H9 (cell line): ENCODE results near the gene MRPL37. TPM values are rescaled to one million over a fixed set of nuclear protein-coding genes. Genes with fewer than 3 reads are reported as not detected.

ENCODE experiments used
- DNase-seq: peaks from one replicate; pipeline ENCODE4 v3.0.0-alpha.2; 2017
- H2AFZ ChIP-seq: one replicate; pipeline ENCODE4 v1.6.1; 2013; ENCODE audit warnings: mild to moderate bottlenecking, low read length, control low read depth, moderate library complexity
- H2AK5ac ChIP-seq: 2 replicates; pipeline ENCODE4 v1.6.1; 2013; ENCODE audit warnings: low read length, control low read depth, mixed read lengths; ENCODE audit not compliant: insufficient read length
- H2BK120ac ChIP-seq: one replicate; pipeline ENCODE4 v1.6.1; 2013; ENCODE audit warnings: low read depth, mild to moderate bottlenecking, low read length, control low read depth, inconsistent platforms; ENCODE audit not compliant: poor library complexity, severe bottlenecking
- H2BK12ac ChIP-seq: 2 replicates; pipeline ENCODE4 v1.6.1; 2013; ENCODE audit warnings: low read length, control low read depth, mixed read lengths, low read depth; ENCODE audit not compliant: insufficient read length
- H2BK15ac ChIP-seq: 2 replicates; pipeline ENCODE4 v1.6.1; 2013; ENCODE audit warnings: low read depth, low read length, control low read depth
- H2BK20ac ChIP-seq: one replicate; pipeline ENCODE4 v1.6.1; 2013; ENCODE audit warnings: low read depth, mild to moderate bottlenecking, low read length, control low read depth, inconsistent platforms; ENCODE audit not compliant: poor library complexity, severe bottlenecking
- H2BK5ac ChIP-seq: 2 replicates; pipeline ENCODE4 v1.6.1; 2013; ENCODE audit warnings: low read length, control low read depth, mixed read lengths; ENCODE audit not compliant: insufficient read length
- H3K14ac ChIP-seq: 2 replicates; pipeline ENCODE4 v1.6.1; 2013; ENCODE audit warnings: low read length, control low read depth; ENCODE audit not compliant: insufficient read depth
- H3K18ac ChIP-seq: 2 replicates; pipeline ENCODE4 v1.6.1; 2013; ENCODE audit warnings: low read depth, mild to moderate bottlenecking, mixed read lengths, low read length, control low read depth; ENCODE audit not compliant: insufficient read length
- H3K23ac ChIP-seq: 2 replicates; pipeline ENCODE4 v1.6.1; 2013; ENCODE audit warnings: low read length, control low read depth, mixed read lengths, low read depth; ENCODE audit not compliant: insufficient read length
- H3K23me2 ChIP-seq: 2 replicates; pipeline ENCODE4 v1.6.1; 2013; ENCODE audit warnings: low read depth, mild to moderate bottlenecking, mixed read lengths, low read length, control low read depth; ENCODE audit not compliant: insufficient read length, poor library complexity, severe bottlenecking
- H3K27ac ChIP-seq: 2 replicates; pipeline ENCODE4 v1.5.1; 2013; ENCODE audit warnings: low read length, control low read depth, mixed read lengths, low read depth; ENCODE audit not compliant: insufficient read length
- H3K27me3 ChIP-seq: 2 replicates; pipeline ENCODE4 v1.6.1; 2013; ENCODE audit warnings: low read length, control low read depth, inconsistent platforms; ENCODE audit not compliant: insufficient read depth
- H3K4ac ChIP-seq: 2 replicates; pipeline ENCODE4 v1.6.1; 2013; ENCODE audit warnings: low read depth, mild to moderate bottlenecking, control low read depth, inconsistent platforms, low read length, moderate library complexity
- H3K4me1 ChIP-seq: 2 replicates; pipeline ENCODE4 v1.6.1; 2013; ENCODE audit warnings: low read length, control low read depth, inconsistent platforms; ENCODE audit not compliant: insufficient read depth
- H3K4me2 ChIP-seq: 2 replicates; pipeline ENCODE4 v1.6.1; 2013; ENCODE audit warnings: low read length, control low read depth, mixed read lengths; ENCODE audit not compliant: insufficient read length, insufficient read depth
- H3K56ac ChIP-seq: 2 replicates; pipeline ENCODE4 v1.6.1; 2013; ENCODE audit warnings: low read depth, mild to moderate bottlenecking, mixed read lengths, low read length, control low read depth; ENCODE audit not compliant: insufficient read length
- H3K79me1 ChIP-seq: 2 replicates; pipeline ENCODE4 v1.6.1; 2013; ENCODE audit warnings: low read depth, mild to moderate bottlenecking, moderate library complexity, low read length, control low read depth, inconsistent platforms; ENCODE audit not compliant: insufficient read depth, poor library complexity, severe bottlenecking
- H3K79me2 ChIP-seq: 2 replicates; pipeline ENCODE4 v1.6.1; 2013; ENCODE audit warnings: low read length, control low read depth, inconsistent platforms; ENCODE audit not compliant: insufficient read depth
- H3K9ac ChIP-seq: 2 replicates; pipeline ENCODE4 v1.6.1; 2013; ENCODE audit warnings: low read length, control low read depth, mixed read lengths; ENCODE audit not compliant: insufficient read length; ENCODE audit errors: extremely low read depth
- H3K9me3 ChIP-seq: one replicate; pipeline ENCODE4 v1.6.1; 2013; ENCODE audit warnings: low read depth, low read length, inconsistent platforms; ENCODE audit not compliant: control insufficient read depth
- H3T11ph ChIP-seq: one replicate; pipeline ENCODE4 v1.6.1; 2013; ENCODE audit warnings: mild to moderate bottlenecking, low read length, control low read depth, inconsistent platforms
- H4K20me1 ChIP-seq: one replicate; pipeline ENCODE4 v1.6.1; 2013; ENCODE audit not compliant: control insufficient read depth, insufficient read length, insufficient read depth
- H4K5ac ChIP-seq: 2 replicates; pipeline ENCODE4 v1.6.1; 2013; ENCODE audit warnings: low read depth, mild to moderate bottlenecking, mixed read lengths, low read length, control low read depth; ENCODE audit not compliant: insufficient read length
- H4K8ac ChIP-seq: replicated peaks from 2 replicates; pipeline ENCODE4 v1.6.1; 2013; ENCODE audit warnings: low read length, control low read depth, mixed read lengths, low read depth; ENCODE audit not compliant: insufficient read length
- H4K91ac ChIP-seq: 2 replicates; pipeline ENCODE4 v1.6.1; 2013; ENCODE audit warnings: low read depth, mild to moderate bottlenecking, moderate library complexity, mixed read lengths, low read length, control low read depth; ENCODE audit not compliant: insufficient read length
- H3K27ac Mint-ChIP-seq, 3 experiments: 2 replicates in 2 of 3; 3 replicates in 1 of 3; pipeline ENCODE4 v1.8.0; 2020 to 2021; ENCODE audit warnings: mixed read lengths in 3 of 3, mild to moderate bottlenecking in 1 of 3, moderate library complexity in 1 of 3
- H3K27me3 Mint-ChIP-seq: 2 replicates; pipeline ENCODE4 v1.8.0; 2021; ENCODE audit warnings: low read depth, mild to moderate bottlenecking, moderate library complexity, mixed read lengths
- H3K36me3 Mint-ChIP-seq, 3 experiments: 2 replicates in 2 of 3; 3 replicates in 1 of 3; pipeline ENCODE4 v1.8.0; 2020 to 2021; ENCODE audit warnings: low read depth in 3 of 3, mixed read lengths in 3 of 3; ENCODE audit not compliant: insufficient read depth in 1 of 3
- H3K4me1 Mint-ChIP-seq, 2 experiments: 2 replicates each; pipeline ENCODE4 v1.8.0; 2020; ENCODE audit warnings: mixed read lengths in 2 of 2
- H3K4me3 Mint-ChIP-seq, 2 experiments: 2 replicates in 1 of 2; 3 replicates in 1 of 2; pipeline ENCODE4 v1.8.0; 2020 to 2021; ENCODE audit warnings: mild to moderate bottlenecking in 2 of 2, mixed read lengths in 2 of 2, moderate library complexity in 1 of 2
- H3K9me3 Mint-ChIP-seq, 2 experiments: 2 replicates in 1 of 2; 3 replicates in 1 of 2; pipeline ENCODE4 v1.8.0; 2020; ENCODE audit warnings: mild to moderate bottlenecking in 2 of 2, mixed read lengths in 2 of 2, moderate library complexity in 1 of 2
- CTCF ChIP-seq: fragments of 200-600 bp; sonication (generic); conservative IDR thresholded peaks from 3 replicates; pipeline ENCODE4 v1.8.0; 2021; ENCODE audit warnings: antibody characterized with exemption, mild to moderate bottlenecking
- WGBS: extraction: QIAGEN DNeasy Blood & Tissue Kit; methylation state at CpG from one replicate; pipeline ENCODE4 v1.1.7; 2013; ENCODE audit warnings: missing lambda C conversion rate, low lambda C conversion rate, mixed read lengths; ENCODE audit not compliant: insufficient read length; ENCODE audit errors: extremely low coverage; 5-methylcytosine and 5-hydroxymethylcytosine counted together
- total RNA-seq: library from RNA; stranded (reverse); gene quantifications from 2 replicates; pipeline ENCODE4 v1.2.1, GENCODE V29; 2021

Gene MRPL37
- total RNA-seq, 1 experiment from 2014 or later: 123 TPM

GRCh38 chr1:54249819-54250435 lies 50.0 kb downstream of the MRPL37 start:
- Histone ChIP-seq H4K5ac (no peak overlapping the region), H4K91ac (no peak overlapping the region), H4K20me1 (peaks cover 3% of the 10 kb centered on the region), H2BK120ac (no peak overlapping the region), H2BK15ac (no peak overlapping the region), H3K27ac (no peak overlapping the region), H3K18ac (no peak overlapping the region), H3K79me2 (no peaks in the 10 kb centered on the region), H2AFZ (no peak overlapping the region), H2BK12ac (no peak overlapping the region), H3K23ac (no peak overlapping the region), H4K8ac (no peak overlapping the region), H2BK20ac (no peak overlapping the region), H3K4me2 (no peak overlapping the region), H3K14ac (no peak overlapping the region), H3K56ac (no peak overlapping the region), H3K79me1 (no peaks in the 10 kb centered on the region), H2AK5ac (no peak overlapping the region), H3K4ac (no peak overlapping the region), H3K9me3 (no peaks in the 10 kb centered on the region), H3K9ac (no peak overlapping the region), H3K23me2 (no peaks in the 10 kb centered on the region), H3K27me3 (no peaks in the 10 kb centered on the region), H3K4me1 (no peaks in the 10 kb centered on the region), H2BK5ac (no peak overlapping the region), H3T11ph (no peak overlapping the region)
- Mint-ChIP-seq H3K36me3 (peaks cover 3 to 37% (median 20%) of the 10 kb centered on the region in 3 experiments; a peak in 6 of 7 replicates), H3K4me1 (peaks cover 5 to 10% of the 10 kb centered on the region in 2 experiments; a peak in 2 of 4 replicates), H3K4me3 (no peak overlapping the region), H3K27ac (peak overlapping the region in 2 of 3 experiments; percentile 51 to 75; a peak in 4 of 7 replicates), H3K27me3 (no peaks in the 10 kb centered on the region), H3K9me3 (no peaks in the 10 kb centered on the region)
- TF ChIP-seq CTCF: no peak
- WGBS: no CpG with 5 or more reads among the region's 9 CpGs
- peak; percentile 57 for DNase-seq
